WI38 (cell line): ENCODE data around the gene CDK11B.

ENCODE experiments used
- H3K4me3 ChIP-seq: 2 replicates; pipeline ENCODE4 v1.5.1; 2011; ENCODE audit warnings: low read depth, mild to moderate bottlenecking, control low read depth, low read length
- CTCF ChIP-seq: IDR thresholded peaks from 2 replicates; pipeline ENCODE4 v1.5.1; 2012; ENCODE audit warnings: low read depth, mild to moderate bottlenecking, control low read depth, low read length

CDK11B gene

DNA sequence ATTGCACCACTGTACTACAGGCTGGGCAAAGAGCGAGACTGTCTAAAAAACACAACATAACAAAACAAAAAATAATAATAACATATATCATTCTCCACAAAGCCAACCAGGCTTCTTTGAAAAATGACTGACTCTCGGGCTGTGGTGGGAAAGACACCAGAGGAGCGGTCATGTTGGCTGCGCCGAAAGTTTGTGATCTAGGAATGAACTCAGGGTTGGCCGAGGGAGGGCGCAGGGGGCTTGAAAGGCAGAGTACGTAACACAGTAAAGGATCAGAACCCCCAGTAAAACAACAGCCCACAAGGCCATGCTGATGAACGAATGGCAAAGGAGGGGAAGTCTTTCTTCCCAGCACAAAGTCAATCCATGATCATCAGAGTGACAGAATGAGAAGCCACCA, 29.0 kb upstream of the CDK11B start:
- H3K4me3 ChIP-seq: no peak overlapping the region
- no peak for TF ChIP-seq CTCF

DNA sequence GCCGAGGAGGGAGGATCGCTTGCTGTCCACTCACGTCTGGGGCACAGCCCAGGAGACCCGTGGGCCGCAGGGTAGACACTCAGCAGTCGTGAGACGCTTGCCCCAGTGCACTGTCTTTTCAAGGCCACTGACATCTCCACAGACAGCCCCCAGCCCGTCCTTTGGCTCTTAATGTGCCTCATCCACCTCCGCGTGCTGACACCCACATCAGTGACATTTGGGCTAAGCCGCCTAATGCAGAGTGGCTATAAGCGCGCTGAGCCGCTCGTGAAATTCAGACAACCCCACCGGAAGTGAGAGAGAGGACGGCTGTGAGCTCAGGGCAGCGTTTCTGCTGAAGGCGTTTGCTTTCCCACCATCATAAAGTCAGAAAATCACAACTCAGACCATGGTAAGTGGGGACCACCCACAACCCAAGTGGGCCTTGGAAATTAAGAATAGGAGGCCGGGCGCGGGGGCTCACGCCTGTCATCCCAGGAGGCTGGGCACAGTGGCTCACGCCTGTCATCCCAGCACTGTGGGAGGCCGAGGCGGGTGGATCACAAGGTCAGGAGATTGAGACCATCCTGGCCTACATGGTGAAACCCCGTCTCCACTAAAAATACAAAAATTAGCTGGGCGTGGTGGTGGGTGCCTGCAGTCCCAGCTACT, 25.4 kb upstream of the CDK11B start:
- TF ChIP-seq CTCF: no peak

GRCh38 chr1:1683104-1683905, 24.5 kb upstream of the CDK11B start:
- no peak overlapping the region for H3K4me3 ChIP-seq
- TF ChIP-seq CTCF: no peak

More for the DNA sequence above, 25.4 kb upstream of the CDK11B start:
- H3K4me3 ChIP-seq: no peak overlapping the region

GRCh38 chr1:1680912-1681273, 22.1 kb upstream of the CDK11B start:
- no peak for TF ChIP-seq CTCF
- H3K4me3 ChIP-seq: no peak overlapping the region

GRCh38 chr1:1680031-1680911, 21.5 kb upstream of the CDK11B start:
- H3K4me3 ChIP-seq: no peak overlapping the region
- TF ChIP-seq CTCF: no peak

DNA sequence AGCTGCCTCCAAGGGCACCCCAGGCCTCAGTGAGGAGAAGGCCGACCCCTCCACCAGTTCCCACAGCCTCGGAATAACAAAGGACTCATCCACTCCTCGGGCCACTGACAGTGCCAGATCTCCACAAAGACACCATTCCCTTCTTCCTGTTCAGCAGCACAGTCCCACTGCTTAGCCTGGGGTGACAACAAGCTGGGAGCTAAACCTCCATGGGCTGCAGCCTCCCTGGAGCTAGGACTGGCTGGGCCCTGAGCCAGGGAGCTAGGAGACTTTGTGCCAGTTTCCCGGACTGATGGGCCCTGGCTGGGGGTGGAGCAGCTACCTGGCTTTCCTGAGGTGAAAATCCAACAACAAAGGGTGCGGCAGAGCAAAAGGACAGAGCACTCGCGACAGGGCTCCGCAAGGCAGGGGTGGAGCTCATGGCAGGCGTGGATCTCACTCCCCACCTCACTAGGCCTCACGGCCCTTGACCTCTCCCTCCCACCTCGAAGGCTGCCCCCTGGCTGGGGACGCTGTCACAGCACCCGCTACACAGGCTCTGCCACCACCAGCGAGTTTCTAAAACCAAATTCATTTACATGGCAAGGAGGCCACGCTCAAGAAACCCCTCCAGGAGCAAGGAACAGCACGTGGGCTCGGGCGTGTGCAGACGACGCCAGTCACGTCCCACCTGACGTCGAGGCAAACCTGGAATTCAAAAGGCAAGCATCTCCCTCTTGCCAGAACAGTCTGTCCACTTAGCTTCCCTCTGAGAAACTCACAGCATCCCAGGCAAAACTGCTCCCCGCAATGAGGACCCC, 20.0 kb upstream of the CDK11B start:
- H3K4me3 ChIP-seq: no peak overlapping the region
- no peak for TF ChIP-seq CTCF
